HepG2 (cell line): Measurements from ENCODE around the gene PLPPR3. TPM values are rescaled to one million over a fixed set of nuclear protein-coding genes. Genes with fewer than 3 reads are reported as not detected.

ENCODE experiments used
- BHLHE40 ChIP-seq: IDR thresholded peaks from 2 replicates; pipeline ENCODE4 v1.6.1; 2011; ENCODE audit warnings: low read length, improper control_type of control experiment
- DMAP1 ChIP-seq: IDR thresholded peaks from 2 replicates; pipeline ENCODE4 v1.6.1; 2016
- HOXA7 ChIP-seq: sonication (generic); formaldehyde crosslinking; IDR thresholded peaks from 2 replicates; pipeline ENCODE4 v1.8.1; 2022; ENCODE audit warnings: mild to moderate bottlenecking, missing genetic modification reagents, moderate library complexity
- IRF2 ChIP-seq: IDR thresholded peaks from 2 replicates; pipeline ENCODE4 v1.6.1; 2018; ENCODE audit warnings: missing genetic modification reagents, missing compliant biosample characterization
- JDP2 ChIP-seq: sonication (generic); formaldehyde crosslinking; IDR thresholded peaks from 2 replicates; pipeline ENCODE4 v1.8.1; 2022; ENCODE audit warnings: missing genetic modification reagents, borderline replicate concordance
- KDM6A ChIP-seq: IDR thresholded peaks from 2 replicates; pipeline ENCODE4 v1.6.1; 2016; ENCODE audit warnings: low read depth
- NCOA5 ChIP-seq: sonication (generic); formaldehyde crosslinking; IDR thresholded peaks from 2 replicates; pipeline ENCODE4 v1.4.0; 2020; ENCODE audit warnings: missing genetic modification reagents
- SAP130 ChIP-seq: IDR thresholded peaks from 2 replicates; pipeline ENCODE4 v1.6.1; 2016; ENCODE audit warnings: low read depth
- ZNF282 ChIP-seq: fragments of 450-650 bp; IDR thresholded peaks from 2 replicates; pipeline ENCODE4 v1.6.1; 2018; ENCODE audit not compliant: partially characterized antibody
- polyA plus RNA-seq, 8 experiments: library from polyadenylated mRNA; depleted of rRNA in 3 of 8; stranded (reverse) in 7 of 8; unstranded in 1 of 8; fragments of >200 nt; fragmentation: Illumina TruSeq in 4 of 8; extraction: Trizol in 4 of 8; gene quantifications; 2 replicates each; pipeline versions ENCODE4 v1.2.1 to v1.2.3, GENCODE V29; 2011 to 2016; ENCODE audit warnings: low read depth in 4 of 8, missing spikeins in 1 of 8, mixed read lengths in 1 of 8; ENCODE audit not compliant: insufficient read depth in 1 of 8
- total RNA-seq, 5 experiments: library from RNA; depleted of rRNA; stranded (reverse); fragments of >200 nt; fragmentation: Illumina TruSeq; extraction: Trizol; gene quantifications; 2 replicates each; pipeline ENCODE4 v1.2.3, GENCODE V29; 2016; ENCODE audit warnings: low read depth in 1 of 5
- TF ChIP-seq, protein P1 (sequence below): sonication (generic); formaldehyde crosslinking; IDR thresholded peaks from 2 replicates; pipeline ENCODE4 v1.4.0; 2020; ENCODE audit warnings: mild to moderate bottlenecking, missing genetic modification reagents, borderline replicate concordance
- TF ChIP-seq, protein P2 (sequence below): sonication (generic); formaldehyde crosslinking; IDR thresholded peaks from 2 replicates; pipeline ENCODE4 v1.4.0; 2020; ENCODE audit warnings: missing genetic modification reagents
- TF ChIP-seq, protein P3 (sequence below): IDR thresholded peaks from 2 replicates; pipeline ENCODE4 v1.6.1; 2016; ENCODE audit warnings: low read depth, missing genetic modification reagents, missing compliant biosample characterization
- TF ChIP-seq, protein P4 (sequence below): sonication (generic); formaldehyde crosslinking; IDR thresholded peaks from 2 replicates; pipeline ENCODE4 v1.8.1; 2023; ENCODE audit warnings: mild to moderate bottlenecking, inconsistent platforms, moderate library complexity, missing genetic modification reagents, borderline replicate concordance
- TF ChIP-seq, protein P5 (sequence below): sonication (generic); formaldehyde crosslinking; IDR thresholded peaks from 2 replicates; pipeline ENCODE4 v1.9.0; 2021; ENCODE audit warnings: missing genetic modification reagents, borderline replicate concordance

The PLPPR3 gene
- total and polyA plus RNA-seq, 2 of the 13 experiments (the other 11 are each of a cell fraction or from before 2014, with no cell fraction given) = 0.07 to 0.16 TPM

DNA sequence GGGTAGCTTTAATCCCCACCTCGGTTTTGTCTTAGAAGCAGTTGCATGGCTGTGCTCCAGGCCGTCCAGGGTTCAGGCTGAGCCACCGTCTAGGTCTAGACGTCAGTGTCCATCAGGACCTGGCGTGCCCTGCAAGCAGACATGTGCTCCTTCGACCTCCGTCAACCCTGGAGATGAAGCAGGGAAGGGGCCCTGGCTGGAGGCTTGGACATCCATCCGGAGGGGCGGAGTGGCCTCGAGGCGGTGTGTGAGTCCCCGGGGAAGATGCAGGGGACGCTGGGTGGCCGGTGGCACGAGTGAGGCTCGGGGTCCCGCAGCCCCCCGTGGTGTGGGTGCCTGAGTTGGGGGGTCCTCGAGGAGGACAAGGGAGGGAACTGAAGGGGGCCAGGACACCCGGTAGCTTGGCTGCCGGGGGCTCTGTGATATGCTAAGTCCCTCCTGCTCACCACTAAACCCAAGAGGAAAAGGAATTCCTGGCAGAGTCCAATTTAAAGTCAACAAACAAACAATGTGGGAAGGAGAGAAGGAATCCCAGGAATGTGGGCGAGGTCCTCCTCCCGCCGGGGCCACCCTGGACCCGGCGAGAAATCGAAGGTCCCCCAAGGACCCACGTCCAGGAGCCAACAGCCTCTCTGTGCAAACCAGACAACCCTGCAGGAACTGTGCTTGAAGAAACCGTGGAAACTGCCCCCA is 39.4 kb downstream of the PLPPR3 start (continued):
- TF ChIP-seq, protein P1, sequence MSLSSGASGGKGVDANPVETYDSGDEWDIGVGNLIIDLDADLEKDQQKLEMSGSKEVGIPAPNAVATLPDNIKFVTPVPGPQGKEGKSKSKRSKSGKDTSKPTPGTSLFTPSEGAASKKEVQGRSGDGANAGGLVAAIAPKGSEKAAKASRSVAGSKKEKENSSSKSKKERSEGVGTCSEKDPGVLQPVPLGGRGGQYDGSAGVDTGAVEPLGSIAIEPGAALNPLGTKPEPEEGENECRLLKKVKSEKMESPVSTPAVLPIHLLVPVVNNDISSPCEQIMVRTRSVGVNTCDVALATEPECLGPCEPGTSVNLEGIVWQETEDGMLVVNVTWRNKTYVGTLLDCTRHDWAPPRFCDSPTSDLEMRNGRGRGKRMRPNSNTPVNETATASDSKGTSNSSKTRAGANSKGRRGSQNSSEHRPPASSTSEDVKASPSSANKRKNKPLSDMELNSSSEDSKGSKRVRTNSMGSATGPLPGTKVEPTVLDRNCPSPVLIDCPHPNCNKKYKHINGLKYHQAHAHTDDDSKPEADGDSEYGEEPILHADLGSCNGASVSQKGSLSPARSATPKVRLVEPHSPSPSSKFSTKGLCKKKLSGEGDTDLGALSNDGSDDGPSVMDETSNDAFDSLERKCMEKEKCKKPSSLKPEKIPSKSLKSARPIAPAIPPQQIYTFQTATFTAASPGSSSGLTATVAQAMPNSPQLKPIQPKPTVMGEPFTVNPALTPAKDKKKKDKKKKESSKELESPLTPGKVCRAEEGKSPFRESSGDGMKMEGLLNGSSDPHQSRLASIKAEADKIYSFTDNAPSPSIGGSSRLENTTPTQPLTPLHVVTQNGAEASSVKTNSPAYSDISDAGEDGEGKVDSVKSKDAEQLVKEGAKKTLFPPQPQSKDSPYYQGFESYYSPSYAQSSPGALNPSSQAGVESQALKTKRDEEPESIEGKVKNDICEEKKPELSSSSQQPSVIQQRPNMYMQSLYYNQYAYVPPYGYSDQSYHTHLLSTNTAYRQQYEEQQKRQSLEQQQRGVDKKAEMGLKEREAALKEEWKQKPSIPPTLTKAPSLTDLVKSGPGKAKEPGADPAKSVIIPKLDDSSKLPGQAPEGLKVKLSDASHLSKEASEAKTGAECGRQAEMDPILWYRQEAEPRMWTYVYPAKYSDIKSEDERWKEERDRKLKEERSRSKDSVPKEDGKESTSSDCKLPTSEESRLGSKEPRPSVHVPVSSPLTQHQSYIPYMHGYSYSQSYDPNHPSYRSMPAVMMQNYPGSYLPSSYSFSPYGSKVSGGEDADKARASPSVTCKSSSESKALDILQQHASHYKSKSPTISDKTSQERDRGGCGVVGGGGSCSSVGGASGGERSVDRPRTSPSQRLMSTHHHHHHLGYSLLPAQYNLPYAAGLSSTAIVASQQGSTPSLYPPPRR (CRISPR knock-in tag) = no peak
- TF ChIP-seq DMAP1 (CRISPR knock-in tag) = 0 out of 2 replicates have a peak, but pooled peaks have one; percentile 36
- TF ChIP-seq KDM6A (CRISPR knock-in tag) = peak; percentile 68
- TF ChIP-seq HOXA7 = no peak
- TF ChIP-seq, protein P2, sequence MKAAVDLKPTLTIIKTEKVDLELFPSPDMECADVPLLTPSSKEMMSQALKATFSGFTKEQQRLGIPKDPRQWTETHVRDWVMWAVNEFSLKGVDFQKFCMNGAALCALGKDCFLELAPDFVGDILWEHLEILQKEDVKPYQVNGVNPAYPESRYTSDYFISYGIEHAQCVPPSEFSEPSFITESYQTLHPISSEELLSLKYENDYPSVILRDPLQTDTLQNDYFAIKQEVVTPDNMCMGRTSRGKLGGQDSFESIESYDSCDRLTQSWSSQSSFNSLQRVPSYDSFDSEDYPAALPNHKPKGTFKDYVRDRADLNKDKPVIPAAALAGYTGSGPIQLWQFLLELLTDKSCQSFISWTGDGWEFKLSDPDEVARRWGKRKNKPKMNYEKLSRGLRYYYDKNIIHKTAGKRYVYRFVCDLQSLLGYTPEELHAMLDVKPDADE (CRISPR knock-in tag) = no peak
- TF ChIP-seq, protein P3, sequence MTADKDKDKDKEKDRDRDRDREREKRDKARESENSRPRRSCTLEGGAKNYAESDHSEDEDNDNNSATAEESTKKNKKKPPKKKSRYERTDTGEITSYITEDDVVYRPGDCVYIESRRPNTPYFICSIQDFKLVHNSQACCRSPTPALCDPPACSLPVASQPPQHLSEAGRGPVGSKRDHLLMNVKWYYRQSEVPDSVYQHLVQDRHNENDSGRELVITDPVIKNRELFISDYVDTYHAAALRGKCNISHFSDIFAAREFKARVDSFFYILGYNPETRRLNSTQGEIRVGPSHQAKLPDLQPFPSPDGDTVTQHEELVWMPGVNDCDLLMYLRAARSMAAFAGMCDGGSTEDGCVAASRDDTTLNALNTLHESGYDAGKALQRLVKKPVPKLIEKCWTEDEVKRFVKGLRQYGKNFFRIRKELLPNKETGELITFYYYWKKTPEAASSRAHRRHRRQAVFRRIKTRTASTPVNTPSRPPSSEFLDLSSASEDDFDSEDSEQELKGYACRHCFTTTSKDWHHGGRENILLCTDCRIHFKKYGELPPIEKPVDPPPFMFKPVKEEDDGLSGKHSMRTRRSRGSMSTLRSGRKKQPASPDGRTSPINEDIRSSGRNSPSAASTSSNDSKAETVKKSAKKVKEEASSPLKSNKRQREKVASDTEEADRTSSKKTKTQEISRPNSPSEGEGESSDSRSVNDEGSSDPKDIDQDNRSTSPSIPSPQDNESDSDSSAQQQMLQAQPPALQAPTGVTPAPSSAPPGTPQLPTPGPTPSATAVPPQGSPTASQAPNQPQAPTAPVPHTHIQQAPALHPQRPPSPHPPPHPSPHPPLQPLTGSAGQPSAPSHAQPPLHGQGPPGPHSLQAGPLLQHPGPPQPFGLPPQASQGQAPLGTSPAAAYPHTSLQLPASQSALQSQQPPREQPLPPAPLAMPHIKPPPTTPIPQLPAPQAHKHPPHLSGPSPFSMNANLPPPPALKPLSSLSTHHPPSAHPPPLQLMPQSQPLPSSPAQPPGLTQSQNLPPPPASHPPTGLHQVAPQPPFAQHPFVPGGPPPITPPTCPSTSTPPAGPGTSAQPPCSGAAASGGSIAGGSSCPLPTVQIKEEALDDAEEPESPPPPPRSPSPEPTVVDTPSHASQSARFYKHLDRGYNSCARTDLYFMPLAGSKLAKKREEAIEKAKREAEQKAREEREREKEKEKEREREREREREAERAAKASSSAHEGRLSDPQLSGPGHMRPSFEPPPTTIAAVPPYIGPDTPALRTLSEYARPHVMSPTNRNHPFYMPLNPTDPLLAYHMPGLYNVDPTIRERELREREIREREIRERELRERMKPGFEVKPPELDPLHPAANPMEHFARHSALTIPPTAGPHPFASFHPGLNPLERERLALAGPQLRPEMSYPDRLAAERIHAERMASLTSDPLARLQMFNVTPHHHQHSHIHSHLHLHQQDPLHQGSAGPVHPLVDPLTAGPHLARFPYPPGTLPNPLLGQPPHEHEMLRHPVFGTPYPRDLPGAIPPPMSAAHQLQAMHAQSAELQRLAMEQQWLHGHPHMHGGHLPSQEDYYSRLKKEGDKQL (CRISPR knock-in tag) = no peak
- TF ChIP-seq IRF2 = peak; percentile 48
- TF ChIP-seq NCOA5 (CRISPR knock-in tag) = no peak
- TF ChIP-seq SAP130 (CRISPR knock-in tag) = peak; percentile 66
- no peak for TF ChIP-seq BHLHE40
- TF ChIP-seq, protein P4, sequence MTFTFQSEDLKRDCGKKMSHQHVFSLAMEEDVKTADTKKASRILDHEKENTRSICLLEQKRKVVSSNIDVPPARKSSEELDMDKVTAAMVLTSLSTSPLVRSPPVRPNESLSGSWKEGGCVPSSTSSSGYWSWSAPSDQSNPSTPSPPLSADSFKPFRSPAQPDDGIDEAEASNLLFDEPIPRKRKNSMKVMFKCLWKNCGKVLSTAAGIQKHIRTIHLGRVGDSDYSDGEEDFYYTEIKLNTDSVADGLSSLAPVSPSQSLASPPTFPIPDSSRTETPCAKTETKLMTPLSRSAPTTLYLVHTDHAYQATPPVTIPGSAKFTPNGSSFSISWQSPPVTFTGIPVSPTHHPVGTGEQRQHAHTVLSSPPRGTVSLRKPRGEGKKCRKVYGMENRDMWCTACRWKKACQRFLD (CRISPR knock-in tag) = no peak
- TF ChIP-seq ZNF282 = no peak
- TF ChIP-seq, protein P5, sequence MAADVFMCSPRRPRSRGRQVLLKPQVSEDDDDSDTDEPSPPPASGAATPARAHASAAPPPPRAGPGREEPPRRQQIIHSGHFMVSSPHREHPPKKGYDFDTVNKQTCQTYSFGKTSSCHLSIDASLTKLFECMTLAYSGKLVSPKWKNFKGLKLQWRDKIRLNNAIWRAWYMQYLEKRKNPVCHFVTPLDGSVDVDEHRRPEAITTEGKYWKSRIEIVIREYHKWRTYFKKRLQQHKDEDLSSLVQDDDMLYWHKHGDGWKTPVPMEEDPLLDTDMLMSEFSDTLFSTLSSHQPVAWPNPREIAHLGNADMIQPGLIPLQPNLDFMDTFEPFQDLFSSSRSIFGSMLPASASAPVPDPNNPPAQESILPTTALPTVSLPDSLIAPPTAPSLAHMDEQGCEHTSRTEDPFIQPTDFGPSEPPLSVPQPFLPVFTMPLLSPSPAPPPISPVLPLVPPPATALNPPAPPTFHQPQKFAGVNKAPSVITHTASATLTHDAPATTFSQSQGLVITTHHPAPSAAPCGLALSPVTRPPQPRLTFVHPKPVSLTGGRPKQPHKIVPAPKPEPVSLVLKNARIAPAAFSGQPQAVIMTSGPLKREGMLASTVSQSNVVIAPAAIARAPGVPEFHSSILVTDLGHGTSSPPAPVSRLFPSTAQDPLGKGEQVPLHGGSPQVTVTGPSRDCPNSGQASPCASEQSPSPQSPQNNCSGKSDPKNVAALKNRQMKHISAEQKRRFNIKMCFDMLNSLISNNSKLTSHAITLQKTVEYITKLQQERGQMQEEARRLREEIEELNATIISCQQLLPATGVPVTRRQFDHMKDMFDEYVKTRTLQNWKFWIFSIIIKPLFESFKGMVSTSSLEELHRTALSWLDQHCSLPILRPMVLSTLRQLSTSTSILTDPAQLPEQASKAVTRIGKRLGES (CRISPR knock-in tag) = no peak
- TF ChIP-seq JDP2 = no peak
